ENCODE results near the gene MRPS24.
A peak's percentile ranks its signal among the peaks of the same experiment; 100 is the strongest.
"Not testable (repeated sequence)": the region's sequence is repeated elsewhere in the genome, so short reads cannot be mapped to it uniquely, and the experiment has no call there.

Gene MRPS24

GRCh38 chr7:43830917-43831316 is 38.4 kb downstream of the MRPS24 start:
- not testable (repeated sequence) for FAIRE-seq

DNA sequence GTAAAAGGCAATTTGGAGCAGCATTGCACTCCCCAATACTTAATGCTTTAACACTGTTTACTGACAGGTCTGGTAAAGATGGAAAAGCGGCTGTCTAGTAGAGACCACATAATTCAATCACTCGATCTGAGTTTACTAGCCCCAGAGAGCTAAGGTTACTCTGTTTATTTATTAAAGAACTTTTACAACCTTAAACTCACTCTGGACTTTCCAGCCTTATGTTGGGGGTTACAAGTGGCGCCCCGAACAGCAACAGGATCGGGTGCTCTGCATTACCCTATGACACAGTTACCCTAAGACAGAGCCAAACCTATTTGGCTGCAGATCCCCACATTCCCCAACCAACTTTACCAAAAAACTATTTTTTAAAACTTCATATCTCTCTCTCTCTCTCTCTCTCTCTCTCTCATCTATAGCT is 43.9 kb downstream of the MRPS24 start:
- FAIRE-seq: no peak

DNA sequence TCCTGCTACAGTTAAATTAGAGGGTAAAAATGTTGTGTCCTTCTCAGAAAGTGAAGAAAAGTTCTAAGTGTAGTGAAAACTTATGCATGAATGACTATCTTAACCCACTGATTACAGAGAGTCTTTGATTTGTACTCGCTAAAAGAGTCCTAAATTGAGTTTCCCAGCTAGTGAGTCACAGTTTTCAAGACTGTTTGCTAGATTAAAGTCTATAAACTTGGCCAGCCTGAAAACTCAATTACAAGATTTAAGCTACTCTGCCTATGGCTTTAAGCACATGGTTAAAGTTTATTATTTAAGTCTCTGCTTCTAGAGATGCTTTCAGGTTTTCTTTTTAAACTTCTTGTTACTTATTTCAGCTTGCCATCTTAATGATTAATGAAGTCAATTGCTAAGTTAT is 44.4 kb downstream of the MRPS24 start:
- peak; percentile 27 for FAIRE-seq

DNA sequence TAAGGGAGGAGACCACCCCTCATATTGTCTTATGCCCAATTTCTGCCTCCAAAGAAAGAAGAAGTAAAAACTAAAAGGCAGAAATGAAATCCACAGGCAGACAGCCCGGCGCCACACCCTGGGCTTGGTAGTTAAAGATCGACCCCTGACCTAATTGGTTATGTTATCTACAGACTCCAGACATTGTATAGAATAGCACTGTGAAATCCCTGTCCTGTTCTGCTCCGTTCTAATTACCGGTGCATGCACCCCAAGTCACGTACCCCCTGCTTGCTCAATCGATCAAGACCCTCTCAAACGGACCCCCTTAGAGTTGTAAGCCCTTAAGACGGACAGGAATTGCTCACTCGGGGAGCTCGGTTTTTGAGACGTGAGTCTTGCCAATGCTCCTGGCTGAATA is 44.8 kb downstream of the MRPS24 start:
- FAIRE-seq: not testable (repeated sequence)

DNA sequence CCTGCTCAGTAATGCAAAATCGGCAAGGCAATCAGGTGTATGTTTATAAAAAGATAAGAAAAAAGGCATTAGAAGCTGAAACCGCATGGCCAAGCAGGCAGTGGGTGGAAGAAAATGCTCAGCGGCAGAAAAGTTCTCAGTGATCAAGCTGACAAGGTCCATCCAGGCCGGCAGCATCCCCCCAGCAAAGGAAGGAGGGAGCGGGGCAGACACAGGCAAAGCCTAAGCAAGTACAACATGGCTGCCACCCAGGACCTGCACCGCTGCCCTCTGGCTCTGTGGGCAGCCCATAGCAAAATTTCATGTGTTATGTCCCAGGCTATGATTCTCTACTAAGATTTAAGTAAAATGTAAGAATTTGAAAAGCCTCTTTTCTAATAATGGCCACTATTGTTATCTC is 45.4 kb downstream of the MRPS24 start:
- no peak for FAIRE-seq

GRCh38 chr7:43823425-43823824 is 45.9 kb downstream of the MRPS24 start:
- FAIRE-seq: not testable (repeated sequence)
